Loucy (cell line): ENCODE measurements around the gene COL1A1.

Source experiments
- CTCF ChIP-seq: fragments of 200-600 bp; sonication (generic); conservative IDR thresholded peaks from 2 replicates; pipeline ENCODE4 v1.5.1; 2014; ENCODE audit warnings: mild to moderate bottlenecking, antibody characterized with exemption, low read length
- EZH2phosphoT487 ChIP-seq: fragments of 200-600 bp; IDR thresholded peaks from 2 replicates; pipeline ENCODE4 v1.6.1; 2018; ENCODE audit warnings: antibody characterized with exemption, mild to moderate bottlenecking, moderate library complexity, borderline replicate concordance

GRCh38 chr17:50184611-50185398 is 16.6 kb downstream of the COL1A1 start:
- TF ChIP-seq CTCF (no peak), EZH2phosphoT487 (no peak)
